Measurements from ENCODE around the gene KCNQ2. TPM values are rescaled to one million over a fixed set of nuclear protein-coding genes. Genes with fewer than 3 reads are reported as not detected.
"Not testable (repeated sequence)": the region's sequence is repeated elsewhere in the genome, so short reads cannot be mapped to it uniquely, and the experiment has no call there.

The KCNQ2 gene
- total RNA-seq, 1 donor from 2014 or later, result not detected

- intact Hi-C loops (cut with micrococcal nuclease); DNase-seq (ENCODE audit: low spot score); H3K27ac Mint-ChIP-seq; H3K36me3 Mint-ChIP-seq (ENCODE audit: low read depth); H3K4me1 Mint-ChIP-seq (ENCODE audit: low read depth); H3K4me3 Mint-ChIP-seq; H3K9me3 Mint-ChIP-seq: not testable (repeated sequence)
- peaks cover 20% of the 10 kb centered on the region for H3K27me3 Mint-ChIP-seq (ENCODE audit: insufficient read depth)
Measured at GRCh38 chr20:63479695-63480419, 7.4 kb upstream of the KCNQ2 start.

- Mint-ChIP-seq H3K36me3 (ENCODE audit: low read depth) (no peaks in the 10 kb centered on the region), H3K27ac (no peak overlapping the region), H3K4me1 (ENCODE audit: low read depth) (no peaks in the 10 kb centered on the region), H3K4me3 (no peak overlapping the region), H3K9me3 (no peaks in the 10 kb centered on the region), H3K27me3 (ENCODE audit: insufficient read depth) (peaks cover 28% of the 10 kb centered on the region)
- intact Hi-C loops (cut with micrococcal nuclease), result no loop called here
- no peak for DNase-seq (ENCODE audit: low spot score)
Measured at GRCh38 chr20:63478346-63479302, 6.2 kb upstream of the KCNQ2 start.

GRCh38 chr20:63477944-63478343, 5.5 kb upstream of the KCNQ2 start:
- DNase-seq (ENCODE audit: low spot score), result no peak
- Mint-ChIP-seq H3K27me3 (ENCODE audit: insufficient read depth) (peaks cover 33% of the 10 kb centered on the region), H3K9me3 (no peaks in the 10 kb centered on the region), H3K36me3 (ENCODE audit: low read depth) (no peaks in the 10 kb centered on the region), H3K4me1 (ENCODE audit: low read depth) (no peaks in the 10 kb centered on the region), H3K27ac (no peak overlapping the region), H3K4me3 (no peak overlapping the region)
- intact Hi-C loops (cut with micrococcal nuclease), result no loop called here

- intact Hi-C loops (cut with micrococcal nuclease), result no loop called here
- peaks cover 33% of the 10 kb centered on the region for H3K27me3 Mint-ChIP-seq (ENCODE audit: insufficient read depth)
- H3K4me3 Mint-ChIP-seq, result no peak overlapping the region
- DNase-seq (ENCODE audit: low spot score), result no peak
- no peaks in the 10 kb centered on the region for H3K4me1 Mint-ChIP-seq (ENCODE audit: low read depth)
- H3K9me3 Mint-ChIP-seq, result no peaks in the 10 kb centered on the region
- H3K27ac Mint-ChIP-seq, result no peak overlapping the region
- H3K36me3 Mint-ChIP-seq (ENCODE audit: low read depth), result no peaks in the 10 kb centered on the region
Measured at GRCh38 chr20:63477061-63477616, 4.7 kb upstream of the KCNQ2 start.

- H3K27me3 Mint-ChIP-seq (ENCODE audit: insufficient read depth), result peaks cover 32% of the 10 kb centered on the region
- H3K4me1 Mint-ChIP-seq (ENCODE audit: low read depth), result no peaks in the 10 kb centered on the region
- H3K36me3 Mint-ChIP-seq (ENCODE audit: low read depth), result no peaks in the 10 kb centered on the region
- no peak overlapping the region for H3K27ac Mint-ChIP-seq
- H3K4me3 Mint-ChIP-seq, result no peak overlapping the region
- H3K9me3 Mint-ChIP-seq, result no peaks in the 10 kb centered on the region
- no peak for DNase-seq (ENCODE audit: low spot score)
- intact Hi-C loops (cut with micrococcal nuclease), result no loop called here
Measured at GRCh38 chr20:63475209-63475608, 2.8 kb upstream of the KCNQ2 start.

GRCh38 chr20:63473555-63474449, 1.3 kb upstream of the KCNQ2 start:
- intact Hi-C loops (cut with micrococcal nuclease), result no loop called here
- H3K4me3 Mint-ChIP-seq, result no peak overlapping the region
- no peak for DNase-seq (ENCODE audit: low spot score)
- H3K27me3 Mint-ChIP-seq (ENCODE audit: insufficient read depth), result peaks cover 33% of the 10 kb centered on the region
- no peaks in the 10 kb centered on the region for H3K4me1 Mint-ChIP-seq (ENCODE audit: low read depth)
- no peak overlapping the region for H3K27ac Mint-ChIP-seq
- no peaks in the 10 kb centered on the region for H3K9me3 Mint-ChIP-seq
- no peaks in the 10 kb centered on the region for H3K36me3 Mint-ChIP-seq (ENCODE audit: low read depth)

- intact Hi-C loops (cut with micrococcal nuclease), result no loop called here
- Mint-ChIP-seq H3K4me3 (no peak overlapping the region), H3K27ac (no peak overlapping the region), H3K36me3 (ENCODE audit: low read depth) (no peaks in the 10 kb centered on the region), H3K4me1 (ENCODE audit: low read depth) (no peaks in the 10 kb centered on the region), H3K9me3 (no peaks in the 10 kb centered on the region), H3K27me3 (ENCODE audit: insufficient read depth) (peaks cover 32% of the 10 kb centered on the region)
- DNase-seq (ENCODE audit: low spot score), result no peak
Measured at GRCh38 chr20:63472862-63473390, 471 bp upstream of the KCNQ2 start.

- peaks cover 28% of the 10 kb centered on the region for H3K27me3 Mint-ChIP-seq (ENCODE audit: insufficient read depth)
- no peaks in the 10 kb centered on the region for H3K9me3 Mint-ChIP-seq
- no peak overlapping the region for H3K27ac Mint-ChIP-seq
- H3K36me3 Mint-ChIP-seq (ENCODE audit: low read depth), result no peaks in the 10 kb centered on the region
- intact Hi-C loops (cut with micrococcal nuclease), result no loop called here
- H3K4me1 Mint-ChIP-seq (ENCODE audit: low read depth), result no peaks in the 10 kb centered on the region
- no peak overlapping the region for H3K4me3 Mint-ChIP-seq
- no peak for DNase-seq (ENCODE audit: low spot score)
Measured at GRCh38 chr20:63471717-63471980, 806 bp downstream of the KCNQ2 start.

- no peaks in the 10 kb centered on the region for H3K36me3 Mint-ChIP-seq (ENCODE audit: low read depth)
- H3K27ac Mint-ChIP-seq, result no peak overlapping the region
- H3K4me3 Mint-ChIP-seq, result no peak overlapping the region
- H3K27me3 Mint-ChIP-seq (ENCODE audit: insufficient read depth), result peaks cover 25% of the 10 kb centered on the region
- intact Hi-C loops (cut with micrococcal nuclease), result no loop called here
- DNase-seq (ENCODE audit: low spot score), result no peak
- H3K4me1 Mint-ChIP-seq (ENCODE audit: low read depth), result no peaks in the 10 kb centered on the region
- no peaks in the 10 kb centered on the region for H3K9me3 Mint-ChIP-seq
Measured at GRCh38 chr20:63471002-63471716, 1.3 kb downstream of the KCNQ2 start.

- no peaks in the 10 kb centered on the region for H3K4me1 Mint-ChIP-seq (ENCODE audit: low read depth)
- H3K9me3 Mint-ChIP-seq, result no peaks in the 10 kb centered on the region
- H3K36me3 Mint-ChIP-seq (ENCODE audit: low read depth), result no peaks in the 10 kb centered on the region
- DNase-seq (ENCODE audit: low spot score), result no peak
- no peak overlapping the region for H3K4me3 Mint-ChIP-seq
- intact Hi-C loops (cut with micrococcal nuclease), result no loop called here
- H3K27ac Mint-ChIP-seq, result no peak overlapping the region
- peaks cover 24% of the 10 kb centered on the region for H3K27me3 Mint-ChIP-seq (ENCODE audit: insufficient read depth)
Measured at GRCh38 chr20:63470410-63470809, 2.0 kb downstream of the KCNQ2 start.

- intact Hi-C loops (cut with micrococcal nuclease), result no loop called here
- Mint-ChIP-seq H3K9me3 (no peaks in the 10 kb centered on the region), H3K4me1 (ENCODE audit: low read depth) (no peaks in the 10 kb centered on the region), H3K36me3 (ENCODE audit: low read depth) (no peaks in the 10 kb centered on the region), H3K27ac (no peak overlapping the region), H3K27me3 (ENCODE audit: insufficient read depth) (peaks cover 23% of the 10 kb centered on the region), H3K4me3 (no peak overlapping the region)
- no peak for DNase-seq (ENCODE audit: low spot score)
Measured at GRCh38 chr20:63469713-63470101, 2.7 kb downstream of the KCNQ2 start.

Data from activated T-helper 1 cell treated with anti-CD3 and anti-CD28 coated beads, Interleukin-12 subunit alpha, Interleukin-12 subunit beta, Interleukin-2, Interleukin-4 antibody, amounts not matched to agents 30 ng/mL and 10 ng/mL and 1 ng/mL, durations not matched to agents 14 hours and 24 hours and 36 hours (primary cell).